ENCODE results near the gene ERP27. TPM values are rescaled to one million over a fixed set of nuclear protein-coding genes. Genes with fewer than 3 reads are reported as not detected.

The ERP27 gene
- polyA plus RNA-seq, 2 donors: 0.16 to 0.51 TPM

- 90 to 92% methylated on average over 4 of the region's 4 CpGs for WGBS, 2 donors
- Histone ChIP-seq H3K9me3 (ENCODE audit: control insufficient read depth in 2 of 2, insufficient read depth in 1 of 2, low read depth in 1 of 2, low read length in 1 of 2) (no peaks in the 10 kb centered on the region), H3K36me3 (ENCODE audit: control insufficient read depth in 2 of 2, insufficient read depth in 2 of 2, low read length in 1 of 2) (no peaks in the 10 kb centered on the region), H3K27me3 (ENCODE audit: control insufficient read depth in 1 of 2, insufficient read depth in 2 of 2, low read length in 2 of 2) (no peaks in the 10 kb centered on the region), H3K27ac (ENCODE audit: low read depth in 2 of 2, low read length in 1 of 2) (no peak overlapping the region), H3K4me1 (ENCODE audit: control insufficient read depth in 2 of 2, insufficient read depth in 2 of 2, low read length in 1 of 2) (no peaks in the 10 kb centered on the region), H3K4me3 (ENCODE audit: low read depth in 1 of 2, low read length in 2 of 2) (no peak overlapping the region)
These were observed 37.1 kb upstream of the ERP27 start for GRCh38 chr12:14975457-14975856.

- no peaks in the 10 kb centered on the region for H3K4me1 ChIP-seq (ENCODE audit: control insufficient read depth in 2 of 2, insufficient read depth in 2 of 2, low read length in 1 of 2)
- 94% methylated on average over 3 of the region's 3 CpGs for WGBS, 2 donors
- H3K4me3 ChIP-seq (ENCODE audit: low read depth in 1 of 2, low read length in 2 of 2): no peak overlapping the region
- no peaks in the 10 kb centered on the region for H3K36me3 ChIP-seq (ENCODE audit: control insufficient read depth in 2 of 2, insufficient read depth in 2 of 2, low read length in 1 of 2)
- H3K27me3 ChIP-seq (ENCODE audit: control insufficient read depth in 1 of 2, insufficient read depth in 2 of 2, low read length in 2 of 2): no peaks in the 10 kb centered on the region
- no peaks in the 10 kb centered on the region for H3K9me3 ChIP-seq (ENCODE audit: control insufficient read depth in 2 of 2, insufficient read depth in 1 of 2, low read depth in 1 of 2, low read length in 1 of 2)
- H3K27ac ChIP-seq (ENCODE audit: low read depth in 2 of 2, low read length in 1 of 2): no peak overlapping the region
These were observed 36.3 kb upstream of the ERP27 start for GRCh38 chr12:14974633-14975032.

DNA sequence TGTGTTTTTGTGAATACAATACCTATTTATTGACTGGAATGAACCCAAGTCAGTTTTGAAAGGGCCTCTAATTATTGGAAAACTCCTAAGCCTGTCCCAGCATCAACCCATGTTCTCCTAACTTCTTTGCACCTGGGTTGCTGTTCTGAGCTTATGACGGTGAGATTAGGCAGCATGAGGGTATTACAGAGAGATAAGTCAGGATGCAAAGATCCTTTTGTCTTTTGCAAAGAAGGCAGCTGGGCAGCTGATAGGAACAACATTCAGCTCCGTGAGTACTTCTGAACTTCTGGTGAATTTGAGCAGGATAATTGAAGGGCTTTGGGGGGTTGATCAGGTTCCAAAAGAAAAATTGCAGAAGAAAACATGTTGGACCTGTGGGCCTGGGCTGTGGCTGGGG lies 34.5 kb upstream of the ERP27 start, which contains the start of gene PDE6H:
Gene PDE6H (plus strand): TSS at position 227 of the 400 bp plus-strand sequence. CDS start 4,971 bp downstream, outside the sequence.
- WGBS, 2 donors: 89% methylated on average over 2 of the region's 2 CpGs
- Histone ChIP-seq H3K36me3 (ENCODE audit: control insufficient read depth in 2 of 2, insufficient read depth in 2 of 2, low read length in 1 of 2) (no peaks in the 10 kb centered on the region), H3K27ac (ENCODE audit: low read depth in 2 of 2, low read length in 1 of 2) (no peak within 1 kb of the TSS), H3K9me3 (ENCODE audit: control insufficient read depth in 2 of 2, insufficient read depth in 1 of 2, low read depth in 1 of 2, low read length in 1 of 2) (no peaks in the 10 kb centered on the region), H3K4me1 (ENCODE audit: control insufficient read depth in 2 of 2, insufficient read depth in 2 of 2, low read length in 1 of 2) (no peaks in the 10 kb centered on the region), H3K27me3 (ENCODE audit: control insufficient read depth in 1 of 2, insufficient read depth in 2 of 2, low read length in 2 of 2) (no peaks in the 10 kb centered on the region), H3K4me3 (ENCODE audit: low read depth in 1 of 2, low read length in 2 of 2) (no peak within 1 kb of the TSS)

GRCh38 chr12:14970473-14970872 lies 32.1 kb upstream of the ERP27 start:
- 61 to 64% methylated on average over 4 of the region's 4 CpGs for WGBS, 2 donors
- no peak overlapping the region for H3K27ac ChIP-seq (ENCODE audit: low read depth in 2 of 2, low read length in 1 of 2)

GRCh38 chr12:14968478-14968877 lies 30.1 kb upstream of the ERP27 start:
- H3K27me3 ChIP-seq (ENCODE audit: control insufficient read depth in 1 of 2, insufficient read depth in 2 of 2, low read length in 2 of 2): no peaks in the 10 kb centered on the region
- no peaks in the 10 kb centered on the region for H3K4me1 ChIP-seq (ENCODE audit: control insufficient read depth in 2 of 2, insufficient read depth in 2 of 2, low read length in 1 of 2)
- 65 to 71% methylated on average over 3 of the region's 3 CpGs for WGBS, 2 donors
- no peak overlapping the region for H3K27ac ChIP-seq (ENCODE audit: low read depth in 2 of 2, low read length in 1 of 2)
- H3K4me3 ChIP-seq (ENCODE audit: low read depth in 1 of 2, low read length in 2 of 2): no peak overlapping the region
- H3K9me3 ChIP-seq (ENCODE audit: control insufficient read depth in 2 of 2, insufficient read depth in 1 of 2, low read depth in 1 of 2, low read length in 1 of 2): no peaks in the 10 kb centered on the region
- H3K36me3 ChIP-seq (ENCODE audit: control insufficient read depth in 2 of 2, insufficient read depth in 2 of 2, low read length in 1 of 2): no peaks in the 10 kb centered on the region

More at GRCh38 chr12:14970473-14970872, 32.1 kb upstream of the ERP27 start:
- H3K36me3 ChIP-seq (ENCODE audit: control insufficient read depth in 2 of 2, insufficient read depth in 2 of 2, low read length in 1 of 2): no peaks in the 10 kb centered on the region
- H3K4me3 ChIP-seq (ENCODE audit: low read depth in 1 of 2, low read length in 2 of 2): no peak overlapping the region
- H3K27me3 ChIP-seq (ENCODE audit: control insufficient read depth in 1 of 2, insufficient read depth in 2 of 2, low read length in 2 of 2): no peaks in the 10 kb centered on the region
- no peaks in the 10 kb centered on the region for H3K9me3 ChIP-seq (ENCODE audit: control insufficient read depth in 2 of 2, insufficient read depth in 1 of 2, low read depth in 1 of 2, low read length in 1 of 2)
- H3K4me1 ChIP-seq (ENCODE audit: control insufficient read depth in 2 of 2, insufficient read depth in 2 of 2, low read length in 1 of 2): no peaks in the 10 kb centered on the region

DNA sequence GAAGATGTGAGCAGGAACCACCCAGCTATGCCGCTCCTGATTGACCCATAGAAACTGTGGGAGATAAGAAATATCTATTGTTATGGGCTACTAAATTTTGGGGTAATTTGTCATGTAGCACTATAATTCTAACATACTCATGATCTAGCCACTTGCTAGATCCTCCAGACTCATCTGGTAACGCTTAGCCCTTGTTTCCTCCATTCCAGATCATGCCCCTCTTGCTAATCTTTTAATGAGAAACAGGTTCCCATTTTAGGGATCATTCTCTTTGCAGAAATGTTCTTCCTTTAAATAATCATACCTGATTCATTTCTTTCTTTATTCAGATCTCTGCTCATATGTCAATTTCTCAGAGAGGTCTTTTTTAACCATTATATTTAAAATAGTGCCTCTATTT lies 26.9 kb upstream of the ERP27 start:
- no peaks in the 10 kb centered on the region for H3K4me1 ChIP-seq (ENCODE audit: control insufficient read depth in 2 of 2, insufficient read depth in 2 of 2, low read length in 1 of 2)
- H3K27me3 ChIP-seq (ENCODE audit: control insufficient read depth in 1 of 2, insufficient read depth in 2 of 2, low read length in 2 of 2): no peaks in the 10 kb centered on the region
- no peak overlapping the region for H3K4me3 ChIP-seq (ENCODE audit: low read depth in 1 of 2, low read length in 2 of 2)
- no peaks in the 10 kb centered on the region for H3K36me3 ChIP-seq (ENCODE audit: control insufficient read depth in 2 of 2, insufficient read depth in 2 of 2, low read length in 1 of 2)
- H3K9me3 ChIP-seq (ENCODE audit: control insufficient read depth in 2 of 2, insufficient read depth in 1 of 2, low read depth in 1 of 2, low read length in 1 of 2): no peaks in the 10 kb centered on the region
- no peak overlapping the region for H3K27ac ChIP-seq (ENCODE audit: low read depth in 2 of 2, low read length in 1 of 2)
- whole genome bisulfite sequencing, 2 donors: 89 to 96% methylated on average over 2 of the region's 2 CpGs

- no peaks in the 10 kb centered on the region for H3K36me3 ChIP-seq (ENCODE audit: control insufficient read depth in 2 of 2, insufficient read depth in 2 of 2, low read length in 1 of 2)
- no peak overlapping the region for H3K27ac ChIP-seq (ENCODE audit: low read depth in 2 of 2, low read length in 1 of 2)
- peaks cover 0 to 2% of the 10 kb centered on the region in 2 donors for H3K4me1 ChIP-seq (ENCODE audit: control insufficient read depth in 2 of 2, insufficient read depth in 2 of 2, low read length in 1 of 2)
- H3K27me3 ChIP-seq (ENCODE audit: control insufficient read depth in 1 of 2, insufficient read depth in 2 of 2, low read length in 2 of 2): no peaks in the 10 kb centered on the region
- 85 to 86% methylated on average over 2 of the region's 2 CpGs for WGBS, 2 donors
- no peaks in the 10 kb centered on the region for H3K9me3 ChIP-seq (ENCODE audit: control insufficient read depth in 2 of 2, insufficient read depth in 1 of 2, low read depth in 1 of 2, low read length in 1 of 2)
- H3K4me3 ChIP-seq (ENCODE audit: low read depth in 1 of 2, low read length in 2 of 2): no peak overlapping the region
These were observed 26.1 kb upstream of the ERP27 start for GRCh38 chr12:14964406-14964805.

GRCh38 chr12:14963520-14963919 lies 25.2 kb upstream of the ERP27 start:
- Histone ChIP-seq H3K4me3 (ENCODE audit: low read depth in 1 of 2, low read length in 2 of 2) (no peak overlapping the region), H3K4me1 (ENCODE audit: control insufficient read depth in 2 of 2, insufficient read depth in 2 of 2, low read length in 1 of 2) (peaks cover 0 to 2% of the 10 kb centered on the region in 2 donors), H3K36me3 (ENCODE audit: control insufficient read depth in 2 of 2, insufficient read depth in 2 of 2, low read length in 1 of 2) (no peaks in the 10 kb centered on the region), H3K27ac (ENCODE audit: low read depth in 2 of 2, low read length in 1 of 2) (no peak overlapping the region), H3K27me3 (ENCODE audit: control insufficient read depth in 1 of 2, insufficient read depth in 2 of 2, low read length in 2 of 2) (no peaks in the 10 kb centered on the region), H3K9me3 (ENCODE audit: control insufficient read depth in 2 of 2, insufficient read depth in 1 of 2, low read depth in 1 of 2, low read length in 1 of 2) (no peaks in the 10 kb centered on the region)
- WGBS, 2 donors: 91 to 95% methylated on average over 7 of the region's 7 CpGs

DNA sequence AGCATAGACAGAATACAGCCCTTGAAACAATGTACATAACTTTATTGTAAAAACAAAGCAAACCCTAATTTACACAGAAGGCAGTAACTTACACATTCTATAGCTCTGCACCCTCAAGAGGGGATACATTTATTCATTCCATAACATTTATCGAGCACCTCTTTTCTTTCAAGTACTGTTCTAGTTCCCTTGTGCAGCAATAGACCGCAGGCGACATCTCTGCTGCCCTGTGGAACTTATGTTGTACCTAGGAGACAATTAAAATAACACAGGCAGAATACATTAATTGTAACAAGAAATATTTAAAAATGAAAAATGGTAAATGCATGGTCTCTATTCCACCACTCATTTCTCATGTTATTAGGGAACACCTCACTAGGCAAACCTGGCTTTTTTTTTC lies 24.5 kb upstream of the ERP27 start:
- Histone ChIP-seq H3K9me3 (ENCODE audit: control insufficient read depth in 2 of 2, insufficient read depth in 1 of 2, low read depth in 1 of 2, low read length in 1 of 2) (no peaks in the 10 kb centered on the region), H3K4me1 (ENCODE audit: control insufficient read depth in 2 of 2, insufficient read depth in 2 of 2, low read length in 1 of 2) (peaks cover 0 to 2% of the 10 kb centered on the region in 2 donors), H3K4me3 (ENCODE audit: low read depth in 1 of 2, low read length in 2 of 2) (no peak overlapping the region), H3K27ac (ENCODE audit: low read depth in 2 of 2, low read length in 1 of 2) (no peak overlapping the region), H3K36me3 (ENCODE audit: control insufficient read depth in 2 of 2, insufficient read depth in 2 of 2, low read length in 1 of 2) (no peaks in the 10 kb centered on the region), H3K27me3 (ENCODE audit: control insufficient read depth in 1 of 2, insufficient read depth in 2 of 2, low read length in 2 of 2) (no peaks in the 10 kb centered on the region)
- 90 to 92% methylated on average over 3 of the region's 3 CpGs for WGBS, 2 donors

- WGBS, 2 donors: 68 to 74% methylated on average over 3 of the region's 3 CpGs
- peak overlapping the region in 1 of 2 donors; percentile 62 for H3K4me3 ChIP-seq (ENCODE audit: low read depth in 1 of 2, low read length in 2 of 2)
These were observed 23.8 kb upstream of the ERP27 start for GRCh38 chr12:14962153-14962539.

More at GRCh38 chr12:14962153-14962539, 23.8 kb upstream of the ERP27 start:
- H3K9me3 ChIP-seq (ENCODE audit: control insufficient read depth in 2 of 2, insufficient read depth in 1 of 2, low read depth in 1 of 2, low read length in 1 of 2): no peaks in the 10 kb centered on the region
- no peak overlapping the region for H3K27ac ChIP-seq (ENCODE audit: low read depth in 2 of 2, low read length in 1 of 2)
- H3K27me3 ChIP-seq (ENCODE audit: control insufficient read depth in 1 of 2, insufficient read depth in 2 of 2, low read length in 2 of 2): no peaks in the 10 kb centered on the region
- no peaks in the 10 kb centered on the region for H3K36me3 ChIP-seq (ENCODE audit: control insufficient read depth in 2 of 2, insufficient read depth in 2 of 2, low read length in 1 of 2)
- peaks cover 0 to 2% of the 10 kb centered on the region in 2 donors for H3K4me1 ChIP-seq (ENCODE audit: control insufficient read depth in 2 of 2, insufficient read depth in 2 of 2, low read length in 1 of 2)

Measured in esophagus (tissue), 2 donors.